Fibroblast of pulmonary artery (primary cell): ENCODE measurements around the gene CHPF.

Experiments
- DNase-seq: peaks from one replicate; pipeline ENCODE4 v3.0.0-alpha.2; 2010; ENCODE audit warnings: low read depth
- H3K4me3 ChIP-seq: replicated peaks from 2 replicates; pipeline ENCODE4 v1.5.1; 2011; ENCODE audit warnings: low read depth, mild to moderate bottlenecking, control low read depth, low read length, moderate library complexity
- CTCF ChIP-seq: IDR thresholded peaks from 2 replicates; pipeline ENCODE4 v1.5.1; 2011; ENCODE audit warnings: mild to moderate bottlenecking, control low read depth, low read length, inconsistent platforms; ENCODE audit errors: missing control alignments

The CHPF gene

GRCh38 chr2:219567131-219567530 is 23.5 kb upstream of the CHPF start:
- H3K4me3 ChIP-seq, result no peak overlapping the region
- DNase-seq, result no peak
- no peak for TF ChIP-seq CTCF

GRCh38 chr2:219566640-219567039 is 23.0 kb upstream of the CHPF start:
- no peak for TF ChIP-seq CTCF
- no peak for DNase-seq
- H3K4me3 ChIP-seq, result no peak overlapping the region

GRCh38 chr2:219565130-219566080 is 21.8 kb upstream of the CHPF start:
- TF ChIP-seq CTCF, result no peak
- no peak for DNase-seq

GRCh38 chr2:219563271-219563928 is 19.8 kb upstream of the CHPF start:
- TF ChIP-seq CTCF, result no peak
- DNase-seq, result no peak
- no peak overlapping the region for H3K4me3 ChIP-seq

More at GRCh38 chr2:219565130-219566080, 21.8 kb upstream of the CHPF start:
- no peak overlapping the region for H3K4me3 ChIP-seq

GRCh38 chr2:219562049-219563020 is 18.7 kb upstream of the CHPF start:
- no peak for DNase-seq
- TF ChIP-seq CTCF, result no peak
- no peak overlapping the region for H3K4me3 ChIP-seq

- no peak for TF ChIP-seq CTCF
- no peak overlapping the region for H3K4me3 ChIP-seq
- no peak for DNase-seq
Measured at GRCh38 chr2:219561179-219562048, 17.8 kb upstream of the CHPF start.
